MM.1S (cell line): Measurements from ENCODE around the gene SORT1.

Experiments used
- EZH2 ChIP-seq: fragments of 300-600 bp; sonication (generic); optimal IDR thresholded peaks from 2 replicates; pipeline ENCODE3; 2017; ENCODE audit warnings: low read depth, mild to moderate bottlenecking, antibody characterized with exemption, low read length, mixed read lengths
- TF ChIP-seq, protein P1 (sequence below): fragments of 300-600 bp; sonication (generic); IDR thresholded peaks from 2 replicates; pipeline ENCODE4 v1.5.1; 2016; ENCODE audit warnings: antibody characterized with exemption, low read length, mixed read lengths

DNA sequence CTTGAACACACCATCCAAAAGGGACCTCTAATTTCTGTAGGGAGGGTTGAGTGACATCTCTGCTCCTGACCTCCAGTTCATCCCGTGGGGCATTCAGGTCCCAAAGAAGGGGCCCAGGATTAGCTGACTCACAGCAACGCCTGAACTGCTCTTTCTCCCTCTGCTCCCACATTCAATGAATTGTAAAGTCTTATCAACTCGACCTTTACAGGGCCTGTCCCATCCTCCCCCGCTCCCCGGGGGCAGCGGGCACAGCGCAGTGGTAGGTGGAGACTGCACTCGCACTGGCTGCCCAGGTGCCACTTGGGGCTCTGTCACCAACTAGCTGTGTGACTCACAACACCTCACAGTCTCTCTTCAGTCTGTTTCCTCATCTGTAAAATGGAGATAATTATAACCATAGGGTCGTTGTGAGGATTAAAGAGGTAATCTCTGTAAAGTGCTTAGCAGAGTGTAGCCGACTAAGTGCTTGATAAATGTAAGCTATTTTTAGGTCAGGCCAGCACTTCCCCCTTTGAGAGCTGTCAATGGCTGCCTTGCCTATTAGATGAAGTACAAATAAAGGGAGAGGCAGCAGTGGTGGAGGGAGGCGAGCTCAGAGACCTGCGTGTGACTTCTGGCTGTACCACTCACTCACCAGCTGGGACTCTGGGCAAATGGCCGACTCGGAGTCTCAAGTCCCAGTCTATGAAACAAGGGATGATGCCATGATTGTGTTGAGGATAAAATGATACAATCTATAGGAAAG is 90.3 kb downstream of the SORT1 start:
- TF ChIP-seq, protein P1, sequence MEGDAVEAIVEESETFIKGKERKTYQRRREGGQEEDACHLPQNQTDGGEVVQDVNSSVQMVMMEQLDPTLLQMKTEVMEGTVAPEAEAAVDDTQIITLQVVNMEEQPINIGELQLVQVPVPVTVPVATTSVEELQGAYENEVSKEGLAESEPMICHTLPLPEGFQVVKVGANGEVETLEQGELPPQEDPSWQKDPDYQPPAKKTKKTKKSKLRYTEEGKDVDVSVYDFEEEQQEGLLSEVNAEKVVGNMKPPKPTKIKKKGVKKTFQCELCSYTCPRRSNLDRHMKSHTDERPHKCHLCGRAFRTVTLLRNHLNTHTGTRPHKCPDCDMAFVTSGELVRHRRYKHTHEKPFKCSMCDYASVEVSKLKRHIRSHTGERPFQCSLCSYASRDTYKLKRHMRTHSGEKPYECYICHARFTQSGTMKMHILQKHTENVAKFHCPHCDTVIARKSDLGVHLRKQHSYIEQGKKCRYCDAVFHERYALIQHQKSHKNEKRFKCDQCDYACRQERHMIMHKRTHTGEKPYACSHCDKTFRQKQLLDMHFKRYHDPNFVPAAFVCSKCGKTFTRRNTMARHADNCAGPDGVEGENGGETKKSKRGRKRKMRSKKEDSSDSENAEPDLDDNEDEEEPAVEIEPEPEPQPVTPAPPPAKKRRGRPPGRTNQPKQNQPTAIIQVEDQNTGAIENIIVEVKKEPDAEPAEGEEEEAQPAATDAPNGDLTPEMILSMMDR = no peak
- TF ChIP-seq EZH2 = no peak
